GM19238 (cell line): Measurements from ENCODE around the gene FAM170B.

Experiments
- DNase-seq: peaks from one replicate; pipeline ENCODE4 v3.0.0; 2011; ENCODE audit warnings: low spot score; ENCODE audit not compliant: insufficient read length

The FAM170B gene

DNA sequence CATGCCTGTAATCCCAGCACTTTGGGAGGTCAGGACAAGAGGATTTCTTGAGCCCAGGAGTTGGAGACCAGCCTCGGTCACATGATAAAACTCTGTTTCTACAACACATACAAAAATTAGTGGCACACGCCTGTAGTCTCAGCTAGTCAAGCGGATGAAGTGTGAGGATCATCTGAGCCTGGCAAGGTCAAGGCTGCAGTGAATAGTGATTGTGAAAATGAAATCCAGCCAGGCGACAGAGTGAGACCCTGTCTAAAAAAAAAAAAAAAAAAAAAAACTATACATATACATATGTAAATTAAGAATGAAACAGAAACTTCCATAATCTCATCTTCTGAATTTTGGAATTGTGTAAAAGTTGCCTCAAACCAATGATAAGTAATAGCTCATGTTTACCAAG is 18.2 kb upstream of the FAM170B start:
- DNase-seq: no peak

DNA sequence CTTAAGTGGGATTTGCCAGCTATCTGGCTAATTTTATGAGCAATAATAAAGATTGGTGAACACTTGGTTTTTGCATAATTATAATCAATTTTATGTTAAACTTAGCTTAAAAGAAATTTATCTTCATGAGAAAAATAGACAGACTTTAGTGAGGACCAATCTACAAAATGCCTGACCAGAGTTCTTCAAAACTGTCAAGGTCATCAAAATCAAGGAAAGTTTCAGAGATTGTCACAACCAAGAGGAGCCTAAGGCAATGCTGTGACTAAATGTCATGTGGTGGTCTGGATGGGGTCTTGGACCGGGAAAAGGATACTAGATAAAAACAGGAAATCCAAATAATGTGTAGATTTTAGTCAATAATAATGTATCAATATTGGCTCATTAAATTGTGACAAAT is 17.7 kb upstream of the FAM170B start:
- DNase-seq: no peak

DNA sequence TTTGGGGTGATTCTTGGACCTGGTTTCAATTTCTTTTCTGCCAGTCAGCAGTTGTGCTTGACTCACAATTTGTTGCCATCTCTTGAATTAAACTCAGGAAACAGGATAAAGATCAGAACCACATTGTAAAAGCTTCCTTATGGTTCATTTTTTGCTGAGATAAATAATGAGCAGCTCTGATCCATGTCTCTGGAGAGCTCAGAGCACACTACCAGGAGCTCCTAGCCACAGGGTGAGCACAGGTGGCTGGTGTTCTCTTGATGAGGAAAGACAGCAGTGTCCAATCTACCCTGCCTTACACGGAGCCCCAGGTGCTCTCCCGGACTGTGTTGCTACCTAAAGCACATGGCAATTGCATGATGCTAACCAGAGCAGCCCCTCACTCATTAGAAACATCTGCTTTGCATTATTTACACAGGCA is 17.2 kb upstream of the FAM170B start:
- no peak for DNase-seq

DNA sequence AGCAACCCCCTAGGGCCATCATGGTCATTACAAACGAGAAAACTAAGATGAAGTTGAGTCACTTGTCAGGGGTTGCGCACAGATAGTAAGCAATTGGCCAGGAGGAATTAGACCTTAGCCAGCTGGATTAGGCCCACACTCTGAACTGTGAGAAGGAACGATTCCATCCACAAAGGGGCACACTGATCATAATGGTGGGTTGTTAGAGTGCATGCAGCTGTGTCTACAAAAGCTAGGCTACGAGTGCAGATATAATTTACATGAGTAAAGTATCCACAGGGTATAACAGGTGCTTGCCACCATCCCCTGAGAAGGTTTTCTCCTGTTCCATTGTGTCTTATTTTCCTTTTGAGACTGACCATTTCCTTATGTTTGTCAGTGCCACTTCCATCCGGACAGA is 16.6 kb upstream of the FAM170B start:
- no peak for DNase-seq

DNA sequence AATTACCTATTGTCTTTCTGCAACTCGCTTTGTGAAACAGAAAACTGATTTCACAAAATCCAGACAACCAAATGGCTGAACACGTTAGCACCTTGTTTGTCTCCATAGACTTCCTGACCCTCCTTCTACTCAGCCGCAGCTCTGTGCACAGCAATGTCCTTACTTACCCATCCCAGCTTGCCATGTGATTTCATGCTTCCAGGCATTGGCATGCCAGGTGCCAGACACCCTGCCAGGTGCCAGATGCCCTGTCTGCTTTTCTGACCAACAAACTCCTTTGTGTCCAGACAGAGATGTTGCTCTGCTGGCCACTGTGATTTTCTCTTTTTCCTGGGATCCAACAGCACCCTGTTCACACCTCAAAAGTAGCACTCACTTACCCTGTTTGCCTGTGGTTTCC is 16.1 kb upstream of the FAM170B start:
- DNase-seq: no peak

DNA sequence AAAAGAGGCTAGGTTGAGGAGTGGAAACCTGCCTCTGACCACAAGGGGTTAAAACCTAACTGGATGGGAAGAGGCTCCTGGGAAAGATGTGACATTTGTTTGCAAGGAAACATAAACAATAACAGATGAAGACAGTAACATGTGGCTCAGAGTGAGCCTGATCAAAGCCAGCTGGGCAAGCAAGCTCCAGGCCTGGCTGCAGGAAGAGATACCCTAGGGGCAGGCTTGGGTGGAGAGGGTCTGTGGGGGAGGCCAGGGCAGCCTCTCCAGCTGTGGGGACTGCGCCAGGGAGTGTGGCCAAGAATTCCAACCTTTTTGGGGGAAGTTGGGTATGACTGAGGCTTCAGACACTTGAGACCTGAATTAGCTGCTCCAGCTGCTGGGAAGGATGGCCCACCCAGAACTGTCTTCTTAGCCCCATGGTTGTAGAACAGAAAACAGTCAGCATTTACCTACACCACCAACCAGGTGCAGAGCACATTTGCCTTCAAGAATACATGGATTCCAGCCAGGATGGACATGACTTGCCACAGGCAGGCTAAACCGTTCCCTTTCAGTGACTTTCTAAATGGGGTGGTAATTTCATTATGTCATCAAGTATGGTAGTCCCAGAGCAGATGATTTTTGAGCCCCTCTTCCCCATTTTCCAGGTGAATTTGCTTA is 10.4 kb upstream of the FAM170B start:
- DNase-seq: no peak

DNA sequence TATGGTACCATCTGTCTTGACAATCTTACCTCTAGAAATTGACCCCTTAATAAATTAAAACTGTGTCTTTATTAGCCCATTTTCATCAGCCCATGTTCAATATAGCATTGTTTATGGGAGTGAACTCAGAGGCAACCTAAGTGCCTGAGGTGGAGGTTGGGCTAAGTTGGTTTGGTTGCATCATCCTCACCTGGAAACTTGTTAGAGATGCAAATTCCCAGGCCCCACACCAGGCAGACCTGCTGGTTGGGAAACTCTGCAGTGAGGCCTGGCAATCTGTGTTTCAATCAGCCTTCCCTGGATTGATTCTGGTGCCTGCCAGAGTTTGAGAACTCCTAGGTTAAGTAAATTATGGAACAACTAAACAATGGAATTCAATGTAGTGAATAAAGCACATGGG is 9.4 kb upstream of the FAM170B start:
- no peak for DNase-seq

DNA sequence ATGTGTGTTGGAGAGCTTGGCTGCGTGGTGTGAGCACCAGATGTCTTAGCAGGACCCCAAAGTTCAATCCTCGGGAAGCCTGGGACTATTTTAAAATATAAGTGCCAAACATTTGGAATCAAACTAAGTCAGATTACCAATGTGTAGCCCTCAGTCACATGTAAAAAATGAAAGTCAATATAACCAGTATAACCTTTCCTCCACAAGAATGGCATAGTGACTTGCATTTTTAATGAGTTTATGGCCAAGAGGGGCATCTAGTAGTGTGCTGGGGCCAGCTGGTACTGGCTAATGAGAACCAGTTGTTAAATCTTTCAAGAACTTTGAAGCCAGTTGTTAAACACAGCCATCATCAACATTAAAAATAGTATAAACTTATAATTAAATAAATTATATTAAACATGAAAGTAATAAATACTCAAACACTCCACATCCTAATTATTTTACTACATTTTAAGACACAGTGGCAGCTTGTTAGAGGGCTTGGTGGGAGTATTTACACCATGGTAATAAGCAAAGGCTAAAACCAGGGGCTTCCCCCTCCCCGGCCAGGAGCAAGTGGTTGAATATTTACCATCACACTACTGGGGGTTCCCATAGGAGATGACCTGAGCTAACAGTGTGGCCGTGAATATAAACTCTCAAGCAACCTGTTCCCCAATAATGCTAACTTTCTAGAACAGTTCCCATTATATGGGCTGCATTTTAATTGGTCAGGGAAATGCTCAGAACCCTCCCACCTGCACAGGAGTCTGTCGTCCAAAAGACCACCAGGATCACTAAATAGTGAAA is 7.9 kb upstream of the FAM170B start:
- peak; percentile 33 for DNase-seq

DNA sequence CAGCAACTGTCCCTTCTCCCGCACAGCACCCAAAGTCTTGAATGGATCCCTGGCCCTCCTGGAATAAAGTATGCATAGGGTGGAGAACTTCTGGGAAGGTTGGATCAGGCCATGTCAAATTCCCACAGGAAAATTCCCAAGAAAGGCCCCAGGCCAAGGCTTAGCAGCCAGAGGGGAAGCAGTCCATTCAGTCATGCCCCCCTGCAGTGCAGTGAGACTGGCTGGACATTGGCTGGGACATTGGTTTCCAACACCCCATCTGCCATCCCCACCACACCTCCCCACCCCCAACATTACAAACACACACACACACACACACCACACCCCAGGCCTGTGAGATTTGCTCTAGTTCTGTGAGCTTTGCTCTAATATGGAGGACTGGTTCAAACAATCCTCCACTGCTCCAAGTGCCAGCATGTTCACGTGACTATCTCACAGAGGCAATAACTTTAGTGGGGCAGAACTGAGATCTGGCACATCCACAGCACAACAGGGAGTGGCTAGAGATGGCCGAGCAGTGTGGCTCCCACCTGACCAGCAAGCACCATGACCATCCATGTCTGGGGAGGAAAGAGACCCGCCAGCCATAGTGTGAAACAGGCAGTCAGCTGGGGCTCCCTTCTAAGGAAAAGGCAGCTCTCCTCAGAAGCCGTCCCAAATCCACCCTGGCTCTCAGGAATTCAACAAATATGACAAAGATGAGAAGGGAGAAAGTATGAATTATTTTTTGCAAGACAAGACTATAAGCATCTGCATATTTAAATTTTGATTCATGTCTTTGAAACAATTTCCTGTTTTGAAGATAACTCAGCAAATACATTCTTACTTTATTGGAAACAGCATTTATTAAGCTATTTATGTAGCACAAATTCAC is 6.7 kb upstream of the FAM170B start:
- no peak for DNase-seq

DNA sequence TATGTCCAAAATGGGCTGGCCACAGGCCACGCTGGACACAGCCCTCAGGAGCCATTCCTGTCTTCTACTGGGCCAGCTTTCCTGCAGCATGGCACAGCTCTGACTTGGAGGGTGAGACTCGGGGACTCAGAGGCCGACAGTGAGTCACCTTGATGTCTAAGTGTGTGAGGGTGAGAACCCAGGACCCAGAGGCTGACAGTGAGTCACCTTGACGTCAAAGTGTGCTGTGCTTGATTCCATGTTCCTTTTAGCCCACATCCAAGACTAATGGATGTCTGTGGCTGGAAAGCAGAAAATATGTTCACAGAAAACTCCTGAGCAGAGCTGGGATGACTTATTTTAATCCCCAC is 6.0 kb upstream of the FAM170B start:
- DNase-seq: no peak

DNA sequence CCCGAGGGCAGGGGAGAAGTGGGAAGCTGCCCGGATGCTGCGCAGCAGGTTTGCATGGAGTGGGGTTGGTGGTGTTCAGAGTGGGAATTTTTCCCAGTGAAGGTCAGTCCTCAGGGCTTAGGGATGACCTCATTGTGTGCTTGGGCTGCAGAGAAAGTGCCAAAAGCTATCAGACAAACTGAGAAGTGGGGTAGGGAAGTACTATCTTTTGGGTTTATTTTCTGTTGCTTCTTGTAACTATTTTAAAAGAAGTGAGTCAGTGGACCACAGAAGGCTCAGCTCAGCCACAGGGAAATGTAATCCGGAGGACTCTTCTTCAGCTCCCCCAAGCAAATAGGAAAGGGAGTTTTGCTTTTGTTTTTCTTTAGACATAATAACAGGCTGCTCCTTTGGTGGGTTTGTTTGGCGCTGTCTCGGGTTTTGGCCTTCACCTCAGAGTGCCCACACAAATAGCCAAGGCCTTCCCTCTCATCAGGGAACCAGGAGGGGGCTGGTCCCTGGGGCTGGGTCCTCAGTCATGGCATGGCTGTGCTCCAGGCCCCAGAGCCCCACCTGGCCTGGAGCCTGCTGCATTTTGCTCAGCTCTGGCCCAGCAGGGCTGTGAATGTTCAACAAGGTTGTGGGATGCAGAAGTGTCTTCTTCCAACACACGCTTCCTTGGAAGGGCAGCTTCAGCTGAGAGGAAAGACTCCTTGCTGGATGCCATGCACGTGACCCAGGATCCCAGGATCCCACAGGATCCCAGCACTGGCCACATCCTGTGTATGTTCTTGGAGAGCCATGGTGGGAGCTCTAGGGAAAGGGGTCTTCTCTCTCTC is 5.4 kb upstream of the FAM170B start:
- DNase-seq: no peak

DNA sequence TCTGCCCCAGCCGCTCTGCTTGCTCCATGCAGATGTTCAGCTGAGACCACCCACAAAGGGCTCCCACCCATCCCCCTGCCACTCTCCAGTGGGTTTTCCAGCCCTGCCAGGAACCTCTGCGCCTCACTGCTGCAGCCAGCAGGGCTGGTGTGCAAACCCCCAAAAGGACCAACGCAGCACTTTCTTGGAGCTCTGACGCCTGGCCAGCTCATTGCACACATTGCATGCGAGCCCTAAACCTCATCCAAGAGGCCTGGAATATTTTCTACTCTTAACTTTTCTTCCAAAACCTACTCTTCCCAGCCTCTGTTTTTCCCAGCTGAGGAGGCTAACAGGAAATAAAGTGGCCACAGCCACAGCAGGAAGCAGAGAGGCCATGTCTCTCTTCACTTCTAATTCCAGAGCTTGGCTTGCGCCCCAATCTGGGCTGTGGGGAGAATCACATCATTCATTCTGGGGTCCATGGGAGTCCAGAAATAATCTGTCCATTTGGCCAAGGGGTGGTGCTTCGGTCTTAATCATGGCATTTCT is 4.6 kb upstream of the FAM170B start:
- no peak for DNase-seq

DNA sequence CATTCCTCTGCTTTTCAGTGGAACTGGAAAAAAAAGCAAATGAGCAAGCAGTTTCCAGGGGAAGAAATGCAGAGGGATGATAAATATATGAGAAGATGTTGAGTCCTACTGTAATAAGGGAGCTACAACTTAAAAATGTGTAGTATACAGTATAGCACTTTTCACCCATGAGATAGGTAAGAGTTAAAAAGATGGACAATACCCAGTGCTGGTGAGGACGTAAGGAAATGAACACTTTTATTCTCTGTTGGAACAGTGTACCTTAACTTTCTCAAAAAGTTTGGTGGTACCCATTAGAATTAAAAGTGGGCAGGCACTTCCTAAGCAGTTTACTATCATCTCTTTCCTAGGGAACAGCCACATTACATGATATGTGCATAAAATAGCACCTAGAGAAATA is 2.7 kb upstream of the FAM170B start:
- DNase-seq: no peak

DNA sequence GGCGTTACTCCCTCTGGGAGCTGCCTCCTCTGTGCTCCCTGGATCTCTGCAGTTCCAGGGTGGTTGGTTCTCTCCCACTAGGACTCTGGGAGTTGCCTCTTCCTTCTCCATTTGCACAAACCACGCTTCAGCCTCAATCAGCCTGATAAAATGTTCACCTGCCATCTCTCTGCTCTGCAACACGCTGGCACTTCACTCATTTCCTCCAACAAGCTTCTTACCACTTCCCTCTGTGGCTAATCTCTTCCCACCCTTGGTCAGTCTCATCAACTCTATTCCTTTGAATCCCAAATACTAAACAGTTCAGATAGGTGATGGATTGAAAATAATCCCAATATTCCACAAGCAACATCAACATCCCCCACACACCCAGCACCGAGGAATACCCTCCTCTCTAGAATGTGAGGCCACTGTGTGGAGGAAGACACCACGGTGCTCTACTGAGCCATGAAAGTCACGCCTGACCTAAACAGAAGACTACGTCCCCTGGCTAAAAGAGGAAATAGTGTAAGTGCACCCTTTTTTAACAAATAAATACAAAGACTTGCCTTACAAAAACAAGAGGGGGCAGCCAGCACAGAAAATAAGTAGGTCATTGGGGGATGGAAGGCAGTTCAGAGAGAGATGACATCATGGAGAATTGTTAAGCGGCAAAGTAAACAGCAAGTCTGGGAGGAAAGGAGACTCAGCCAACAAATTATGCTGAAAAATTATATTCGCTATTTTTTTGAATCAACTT is 1.9 kb upstream of the FAM170B start:
- peak; percentile 19 for DNase-seq

DNA sequence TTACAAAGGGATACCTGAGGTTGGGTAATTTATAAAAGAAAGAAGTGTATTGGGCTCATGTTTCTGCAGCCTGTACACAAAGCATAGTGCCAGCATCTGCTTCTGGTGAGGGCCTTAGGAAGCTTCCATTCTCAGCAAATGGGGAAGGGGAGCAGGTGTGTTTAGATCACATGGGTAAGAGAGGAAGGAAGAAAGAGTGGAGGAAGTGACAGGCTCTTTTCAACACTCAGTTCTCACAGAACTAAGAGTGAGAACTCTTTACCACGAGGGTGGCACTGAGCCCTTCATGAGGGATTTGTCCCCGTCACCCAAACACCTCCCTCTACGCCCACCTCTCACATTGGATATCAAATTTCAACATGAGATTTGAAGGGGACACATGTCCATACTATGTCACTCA is 506 bp upstream of the FAM170B start:
- DNase-seq: no peak

DNA sequence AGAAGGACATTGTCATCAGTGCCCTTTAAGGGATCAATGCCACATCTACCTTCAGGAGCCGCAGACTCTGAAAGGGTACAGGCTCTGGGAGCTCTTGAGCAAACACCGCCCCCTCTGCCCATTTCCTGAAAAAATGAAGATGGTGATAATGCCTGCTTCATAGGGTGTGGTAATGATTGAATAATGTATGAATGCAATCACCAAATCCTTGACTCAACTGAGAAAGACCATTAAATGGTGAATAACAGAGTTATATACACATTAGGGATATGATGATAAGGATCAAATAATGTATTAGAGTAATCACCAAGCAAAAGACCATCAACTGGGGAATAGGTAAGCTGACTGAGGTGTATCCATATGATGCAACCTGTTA is 1.5 kb downstream of the FAM170B start:
- no peak for DNase-seq

DNA sequence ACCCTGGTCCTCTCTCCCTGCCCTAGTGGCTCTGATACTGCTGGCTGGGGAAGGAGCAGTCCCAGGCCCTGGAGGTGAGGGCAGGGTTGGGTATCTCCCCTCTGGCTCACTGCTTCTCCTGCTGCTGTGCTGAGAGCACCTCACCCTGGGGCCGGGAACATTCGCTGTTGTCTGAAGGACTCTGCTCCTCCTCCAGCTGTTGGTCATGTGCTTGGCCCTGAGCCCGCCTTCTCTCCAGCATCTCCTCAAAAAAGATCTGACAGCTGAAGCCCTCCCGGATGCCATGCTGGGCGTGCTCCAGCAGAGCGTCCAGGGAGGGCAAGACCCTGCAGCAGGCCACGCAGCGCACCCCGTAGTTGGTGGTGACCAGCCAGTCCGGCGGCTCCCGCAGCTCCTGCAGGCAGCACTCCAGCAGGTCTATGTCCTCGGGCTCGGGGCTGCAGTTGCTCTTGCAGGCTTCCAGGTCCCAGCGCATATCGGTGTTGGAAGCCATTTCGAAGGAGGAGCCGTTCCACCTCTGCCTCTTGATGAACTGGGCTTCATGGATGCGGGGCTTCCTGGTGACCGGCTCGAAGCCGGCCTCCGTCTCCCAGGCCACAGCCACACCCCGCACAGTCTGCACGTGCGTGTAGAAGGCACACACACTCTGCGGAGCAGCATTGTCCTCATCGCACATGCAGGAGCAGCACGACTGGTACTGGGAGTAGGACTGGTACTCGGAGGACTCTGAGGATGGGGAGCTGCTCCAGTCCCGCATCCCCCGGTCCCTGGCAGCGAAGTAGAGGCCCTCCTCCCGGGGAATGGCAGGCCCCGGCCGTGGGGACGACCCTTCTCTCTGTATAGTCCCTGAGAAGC is 2.1 kb downstream of the FAM170B start:
- DNase-seq: no peak

DNA sequence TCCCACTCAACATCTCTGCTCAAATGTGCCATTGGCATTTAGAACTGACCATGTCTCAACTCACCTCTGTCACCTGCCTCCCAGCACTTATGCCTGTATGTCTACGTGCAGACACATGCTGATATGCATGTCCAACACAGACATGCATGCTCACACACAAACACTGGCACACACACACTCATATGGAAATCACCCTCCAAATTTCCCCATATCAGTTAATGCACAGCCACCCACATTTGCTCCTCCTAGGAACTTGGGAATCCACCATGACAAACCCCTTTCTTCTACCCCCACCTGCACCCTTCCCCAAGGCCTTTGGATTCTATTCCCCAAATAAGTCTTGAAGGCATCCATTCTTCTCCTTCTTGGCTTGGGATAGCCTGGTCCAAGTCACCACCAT is 4.4 kb downstream of the FAM170B start:
- DNase-seq: no peak

DNA sequence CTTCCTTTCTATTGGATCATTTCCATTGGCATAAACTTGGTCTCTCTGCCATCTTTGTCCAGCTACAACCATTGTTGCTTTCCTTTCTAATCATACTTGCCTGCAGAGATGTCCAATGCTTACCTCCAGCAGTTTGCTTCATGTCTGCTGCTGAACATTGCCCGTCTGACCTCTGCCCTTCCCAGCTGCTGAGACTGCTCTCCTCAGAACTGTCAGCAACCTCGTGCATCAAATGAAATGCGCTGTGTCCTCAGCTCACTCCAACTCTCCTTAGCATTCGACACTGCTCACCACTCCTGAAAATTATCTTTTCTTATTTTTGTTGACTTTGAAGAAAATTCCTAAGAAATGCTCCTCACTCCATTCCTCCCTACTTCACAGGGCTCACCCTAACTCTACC is 5.0 kb downstream of the FAM170B start:
- no peak for DNase-seq
